ENCODE results near the gene UBE2S.

GRCh38 chr19:55418185-55418584, 10.6 kb upstream of the UBE2S start:
- TF ChIP-seq CTCF (IDR thresholded peaks at IDR 0.05) (peak; percentile 37 to 60 (median 48)), POLR2A (IDR thresholded peaks at IDR 0.05) (no peak)
